ENCODE data around the gene MRPS2. TPM values are rescaled to one million over a fixed set of nuclear protein-coding genes. Genes with fewer than 3 reads are reported as not detected.
"Not testable (repeated sequence)": the region's sequence is repeated elsewhere in the genome, so short reads cannot be mapped to it uniquely, and the experiment has no call there.

The MRPS2 gene
- 105 and 115 TPM in 2 replicates for total RNA-seq (2014; rRNA removed; shearing (Covaris generic))

GRCh38 chr9:135500525-135501260 lies at the start of gene MRPS2:
Gene MRPS2, plus strand, starts transcription at chr9:135500682. Its CDS starts 29 bp downstream, at chr9:135500711.
- peak; percentile 80 for DNase-seq (ENCODE audit: low spot score)

GRCh38 chr9:135450956-135451355 lies 49.5 kb upstream of the MRPS2 start:
- DNase-seq (ENCODE audit: low spot score), result no peak

GRCh38 chr9:135451909-135452308 lies 48.6 kb upstream of the MRPS2 start:
- not testable (repeated sequence) for DNase-seq (ENCODE audit: low spot score)

- no peak for DNase-seq (ENCODE audit: low spot score)
Measured at GRCh38 chr9:135454737-135455136, 45.7 kb upstream of the MRPS2 start.

GRCh38 chr9:135455401-135456030 lies 45.0 kb upstream of the MRPS2 start:
- no peak for DNase-seq (ENCODE audit: low spot score)

- DNase-seq (ENCODE audit: low spot score), result no peak
Measured at GRCh38 chr9:135456436-135457104, 43.9 kb upstream of the MRPS2 start.

GRCh38 chr9:135458478-135458877 lies 42.0 kb upstream of the MRPS2 start:
- DNase-seq (ENCODE audit: low spot score), result not testable (repeated sequence)

GRCh38 chr9:135461936-135462335 lies 38.5 kb upstream of the MRPS2 start:
- no peak for DNase-seq (ENCODE audit: low spot score)

- peak; percentile 29 for DNase-seq (ENCODE audit: low spot score)
Measured at GRCh38 chr9:135463140-135463539, 37.3 kb upstream of the MRPS2 start.

- DNase-seq (ENCODE audit: low spot score), result no peak
Measured at GRCh38 chr9:135464181-135464580, 36.3 kb upstream of the MRPS2 start.

- DNase-seq (ENCODE audit: low spot score), result peak; percentile 22
Measured at GRCh38 chr9:135468854-135469521, 31.5 kb upstream of the MRPS2 start.

- no peak for DNase-seq (ENCODE audit: low spot score)
Measured at GRCh38 chr9:135471791-135472640, 28.5 kb upstream of the MRPS2 start.

- no peak for DNase-seq (ENCODE audit: low spot score)
Measured at GRCh38 chr9:135473972-135474543, 26.4 kb upstream of the MRPS2 start.

GRCh38 chr9:135474915-135475314 lies 25.6 kb upstream of the MRPS2 start:
- no peak for DNase-seq (ENCODE audit: low spot score)

GRCh38 chr9:135476561-135477355 lies 23.7 kb upstream of the MRPS2 start:
- no peak for DNase-seq (ENCODE audit: low spot score)

GRCh38 chr9:135478191-135478590 lies 22.3 kb upstream of the MRPS2 start:
- DNase-seq (ENCODE audit: low spot score), result no peak

- DNase-seq (ENCODE audit: low spot score), result peak; percentile 50
Measured at GRCh38 chr9:135478829-135479468, 21.5 kb upstream of the MRPS2 start.

GRCh38 chr9:135479469-135480052 lies 20.9 kb upstream of the MRPS2 start, which contains the start of gene PPP1R26:
Gene PPP1R26, plus strand, starts transcription at chr9:135479782. Its CDS starts 4,729 bp downstream, at chr9:135484511.
- peak; percentile 16 for DNase-seq (ENCODE audit: low spot score)

Measured in HT-29 (cell line).